ENCODE measurements around the gene DNASE1L2. TPM values are rescaled to one million over a fixed set of nuclear protein-coding genes. Genes with fewer than 3 reads are reported as not detected.
"Not testable (repeated sequence)": the region's sequence is repeated elsewhere in the genome, so short reads cannot be mapped to it uniquely, and the experiment has no call there.

Gene DNASE1L2
- total and polyA plus RNA-seq, 4 donors: 0.13 to 0.67 (median 0.28) TPM

GRCh38 chr16:2267505-2267912 lies 31.3 kb downstream of the DNASE1L2 start:
- under 1% methylated on average over 54 of the region's 54 CpGs for WGBS
- Histone ChIP-seq H3K4me1 (ENCODE audit: control insufficient read depth in 4 of 4, insufficient read depth in 4 of 4, low read length in 3 of 4) (peaks cover 11 to 30% (median 26%) of the 10 kb centered on the region in 4 donors), H3K4me3 (ENCODE audit: low read depth in 1 of 3, low read length in 3 of 3) (peak overlapping the region; percentile 80 to 98 (median 86))

GRCh38 chr16:2267913-2268666 lies 31.8 kb downstream of the DNASE1L2 start, which contains the start of gene RNPS1:
Gene RNPS1 (minus strand): TSS chr16:2268126. CDS start chr16:2264643, 3,483 bp downstream.
- H3K9me3 ChIP-seq (ENCODE audit: control insufficient read depth in 4 of 4, low read length in 3 of 4): no peaks in the 10 kb centered on the region
- peak; percentile 97 for DNase-seq (ENCODE audit: low spot score)
- H3K4me1 ChIP-seq (ENCODE audit: control insufficient read depth in 4 of 4, insufficient read depth in 4 of 4, low read length in 3 of 4): peaks cover 11 to 30% (median 26%) of the 10 kb centered on the region in 4 donors
- WGBS: under 1% methylated on average over 88 of the region's 88 CpGs
- peaks cover 1 to 10% (median 3%) of the 10 kb centered on the region in 4 donors for H3K36me3 ChIP-seq (ENCODE audit: control insufficient read depth in 4 of 4, insufficient read depth in 3 of 4, low read depth in 1 of 4, low read length in 3 of 4)
- TF ChIP-seq MAX (IDR thresholded peaks at IDR 0.05): no peak
- TF ChIP-seq NR2F2 (IDR thresholded peaks at IDR 0.05): peak; percentile 46
- TF ChIP-seq YY1 (IDR thresholded peaks at IDR 0.05): peak; percentile 93
- TF ChIP-seq HNF4G (IDR thresholded peaks at IDR 0.05): no peak
- peak; percentile 35 for TF ChIP-seq REST (IDR thresholded peaks at IDR 0.05)
- peak in 1 of 2 donors; percentile 12 for TF ChIP-seq RAD21 (IDR thresholded peaks at IDR 0.05)
- TF ChIP-seq GABPA (IDR thresholded peaks at IDR 0.05 in 1 of 2, conservative IDR thresholded peaks at IDR 0.05 in 1 of 2): peak in 1 of 2 donors; percentile 85
- TF ChIP-seq ATF3 (IDR thresholded peaks at IDR 0.05): no peak
- no peak for TF ChIP-seq TAF1 (conservative IDR thresholded peaks at IDR 0.05)
- TF ChIP-seq SP1 (IDR thresholded peaks at IDR 0.05): peak; percentile 71
- peak in 1 of 2 donors; percentile 38 for TF ChIP-seq EGR1 (IDR thresholded peaks at IDR 0.05; ENCODE audit: low read depth in 2 of 2)
- no peak for TF ChIP-seq FOXA2 (IDR thresholded peaks at IDR 0.05)
- peak; percentile 18 to 39 for TF ChIP-seq HNF4A (conservative IDR thresholded peaks at IDR 0.05)
- TF ChIP-seq JUND (IDR thresholded peaks at IDR 0.05): peak in 1 of 2 donors; percentile 32
- TF ChIP-seq RXRA (IDR thresholded peaks at IDR 0.05): peak; percentile 20 to 23
- no peak for TF ChIP-seq ZBTB33 (IDR thresholded peaks at IDR 0.05)
- TF ChIP-seq FOXA1 (IDR thresholded peaks at IDR 0.05): no peak
- TF ChIP-seq CTCF (IDR thresholded peaks at IDR 0.05; ENCODE audit: low read depth, low read length, missing input control): no peak
- H3K9ac ChIP-seq (ENCODE audit: low read depth in 1 of 2, low read length in 2 of 2): peak within 1 kb of the TSS; percentile 87
- H3K27ac ChIP-seq (ENCODE audit: low read depth in 1 of 2, low read length in 2 of 2): peak within 1 kb of the TSS; percentile 98 to 100
- H3K27me3 ChIP-seq (ENCODE audit: control insufficient read depth in 4 of 4, insufficient read depth in 4 of 4, low read length in 3 of 4): no peaks in the 10 kb centered on the region
- peak within 1 kb of the TSS; percentile 80 to 98 (median 86) for H3K4me3 ChIP-seq (ENCODE audit: low read depth in 1 of 3, low read length in 3 of 3)

More at GRCh38 chr16:2267505-2267912, 31.3 kb downstream of the DNASE1L2 start:
- DNase-seq (ENCODE audit: low spot score); H3K9me3 ChIP-seq (ENCODE audit: control insufficient read depth in 4 of 4, low read length in 3 of 4); H3K27me3 ChIP-seq (ENCODE audit: control insufficient read depth in 4 of 4, insufficient read depth in 4 of 4, low read length in 3 of 4): not testable (repeated sequence)
- Histone ChIP-seq H3K36me3 (ENCODE audit: control insufficient read depth in 4 of 4, insufficient read depth in 3 of 4, low read depth in 1 of 4, low read length in 3 of 4) (peaks cover 2 to 16% (median 6%) of the 10 kb centered on the region in 4 donors), H3K27ac (ENCODE audit: low read depth in 1 of 2, low read length in 2 of 2) (peak overlapping the region; percentile 98 to 100), H3K9ac (ENCODE audit: low read depth in 1 of 2, low read length in 2 of 2) (peak overlapping the region; percentile 44 to 67)
- peak in 1 of 2 donors; percentile 36 for TF ChIP-seq GABPA (IDR thresholded peaks at IDR 0.05 in 1 of 2, conservative IDR thresholded peaks at IDR 0.05 in 1 of 2)

All from liver (tissue), 9 donors.